Dendritic cell treated with granulocyte-macrophage colony-stimulating factor and Interleukin-4, amounts not matched to agents 40 ng/mL and 50 ng/mL, for 4 days (primary cell): ENCODE results near the gene GUCA1A.
"Not testable (repeated sequence)": the region's sequence is repeated elsewhere in the genome, so short reads cannot be mapped to it uniquely, and the experiment has no call there.

Source experiments
- H3K27ac Mint-ChIP-seq: one replicate; pipeline ENCODE4 v1.8.0; 2022; ENCODE audit warnings: mild to moderate bottlenecking, mixed read lengths
- H3K27me3 Mint-ChIP-seq: one replicate; pipeline ENCODE4 v1.8.0; 2022; ENCODE audit warnings: mild to moderate bottlenecking, mixed read lengths
- H3K36me3 Mint-ChIP-seq: one replicate; pipeline ENCODE4 v1.8.0; 2022; ENCODE audit warnings: low read depth, mixed read lengths
- H3K4me1 Mint-ChIP-seq: one replicate; pipeline ENCODE4 v1.8.0; 2022; ENCODE audit warnings: low read depth, mixed read lengths
- H3K4me3 Mint-ChIP-seq: one replicate; pipeline ENCODE4 v1.8.0; 2022; ENCODE audit warnings: mild to moderate bottlenecking, moderate library complexity, mixed read lengths
- H3K9me3 Mint-ChIP-seq: one replicate; pipeline ENCODE4 v1.8.0; 2022; ENCODE audit warnings: mixed read lengths
- intact Hi-C: fragments of 100-400 bp; cut with micrococcal nuclease; formaldehyde crosslinking; loops from one replicate; pipeline ENCODE4 v1.15.0; 2022

Gene GUCA1A

DNA sequence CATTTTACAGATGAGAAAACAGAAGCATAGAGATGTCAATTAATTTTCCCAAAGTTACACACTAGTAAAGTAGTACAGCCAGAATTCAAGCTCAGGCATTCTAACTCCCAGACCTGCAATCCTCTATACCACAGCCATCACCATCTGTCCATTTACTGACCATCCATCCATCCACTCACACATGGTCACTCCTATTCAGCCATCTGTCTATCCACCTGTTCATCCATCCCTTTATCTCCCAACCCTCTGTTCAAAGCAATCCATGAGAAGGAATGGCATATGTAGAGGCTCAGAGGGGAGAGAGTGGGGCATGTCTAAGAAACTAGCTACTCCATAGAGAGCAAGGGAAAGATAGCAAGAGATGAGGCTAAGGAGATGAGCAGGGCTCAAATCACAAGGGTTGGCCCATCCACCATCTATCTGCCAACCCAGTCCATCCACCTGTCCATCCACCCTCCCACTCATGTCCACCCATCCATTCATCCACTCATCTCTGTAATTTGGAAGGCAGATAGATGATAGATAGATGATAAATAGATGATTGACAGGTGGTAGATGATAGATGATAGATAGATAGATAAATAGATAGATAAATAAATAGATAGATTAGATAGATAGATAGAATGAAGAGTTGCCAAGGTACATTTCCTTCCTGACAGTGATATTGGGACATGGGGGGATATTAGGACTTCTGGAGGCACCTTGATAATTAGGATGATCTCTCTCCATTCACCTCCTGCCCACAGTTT is 18.5 kb upstream of the GUCA1A start:
- Mint-ChIP-seq H3K27ac (no peak overlapping the region), H3K4me1 (no peaks in the 10 kb centered on the region), H3K27me3 (peaks cover 6% of the 10 kb centered on the region), H3K9me3 (no peaks in the 10 kb centered on the region), H3K36me3 (no peaks in the 10 kb centered on the region), H3K4me3 (no peak overlapping the region)
- intact Hi-C loops, result no loop called here

DNA sequence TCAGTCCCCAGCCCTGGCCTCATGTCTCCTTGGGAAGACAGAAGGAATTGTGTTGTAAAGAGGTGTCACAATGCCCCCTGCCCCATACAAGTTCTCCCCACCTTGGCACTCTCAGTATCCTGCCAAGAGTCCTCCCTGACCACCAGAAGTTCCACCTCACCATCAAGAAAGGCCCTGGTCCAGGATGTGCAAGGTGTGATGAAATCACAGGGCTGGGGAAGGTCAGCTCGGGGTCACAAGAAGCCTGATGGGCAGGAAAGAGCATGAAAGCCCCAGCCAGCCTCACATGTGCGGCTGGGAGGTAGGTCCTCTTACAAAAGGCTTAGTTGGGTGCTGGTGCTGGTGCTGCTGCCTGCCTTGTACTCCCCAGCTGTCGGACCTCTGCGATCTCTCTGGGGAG is 17.9 kb upstream of the GUCA1A start:
- H3K4me1 Mint-ChIP-seq, result no peaks in the 10 kb centered on the region
- H3K36me3 Mint-ChIP-seq, result no peaks in the 10 kb centered on the region
- intact Hi-C loops, result no loop called here

DNA sequence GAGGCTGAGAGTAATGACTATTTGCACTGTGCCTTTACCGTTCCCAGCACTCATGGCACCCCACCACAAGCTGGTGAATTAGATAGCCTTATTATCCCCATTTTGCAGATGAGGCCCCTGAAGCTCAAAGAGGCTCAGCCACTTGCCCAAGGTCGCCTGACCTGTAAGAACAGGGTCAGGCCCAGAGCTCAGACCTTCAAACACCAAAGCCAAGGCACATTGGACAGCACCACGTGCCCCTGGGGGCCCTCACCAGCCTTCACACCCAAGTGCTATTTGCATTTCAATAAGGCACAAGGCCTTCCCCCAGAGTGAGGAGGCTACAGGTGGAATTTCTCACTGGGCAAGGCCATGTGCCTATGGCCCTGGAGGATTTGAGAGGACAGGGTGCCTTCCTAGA is 16.5 kb upstream of the GUCA1A start:
- peaks cover 19% of the 10 kb centered on the region for H3K27me3 Mint-ChIP-seq
- intact Hi-C loops, result no loop called here
- H3K4me1 Mint-ChIP-seq, result no peaks in the 10 kb centered on the region
- no peaks in the 10 kb centered on the region for H3K36me3 Mint-ChIP-seq
- H3K9me3 Mint-ChIP-seq, result no peaks in the 10 kb centered on the region
- no peak overlapping the region for H3K4me3 Mint-ChIP-seq
- H3K27ac Mint-ChIP-seq, result no peak overlapping the region

More for the DNA sequence above, 17.9 kb upstream of the GUCA1A start:
- H3K4me3 Mint-ChIP-seq, result no peak overlapping the region
- no peaks in the 10 kb centered on the region for H3K9me3 Mint-ChIP-seq
- H3K27me3 Mint-ChIP-seq, result peaks cover 7% of the 10 kb centered on the region
- no peak overlapping the region for H3K27ac Mint-ChIP-seq

DNA sequence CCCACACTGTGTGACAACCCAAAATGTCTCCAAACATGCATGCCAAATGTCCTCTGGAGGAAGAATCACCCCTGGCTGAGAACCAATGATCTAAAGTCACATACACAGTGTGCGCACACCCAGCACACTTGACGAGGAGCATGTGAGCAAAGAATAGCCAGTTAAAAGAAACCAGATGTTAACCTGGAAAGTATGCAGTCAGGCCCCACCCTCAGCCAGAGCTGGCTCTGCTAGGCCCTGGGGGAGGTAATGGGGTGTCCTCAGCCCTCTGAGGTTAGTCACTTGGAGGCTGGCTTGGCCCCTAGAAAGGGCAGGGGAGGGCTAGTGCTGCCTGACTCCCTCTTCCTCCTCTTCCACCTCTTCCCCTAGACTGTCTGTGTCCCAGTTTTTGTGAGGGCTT is 15.2 kb upstream of the GUCA1A start:
- Mint-ChIP-seq H3K36me3 (no peaks in the 10 kb centered on the region), H3K9me3 (no peaks in the 10 kb centered on the region), H3K27ac (no peak overlapping the region), H3K4me1 (no peaks in the 10 kb centered on the region), H3K27me3 (peaks cover 23% of the 10 kb centered on the region), H3K4me3 (no peak overlapping the region)
- intact Hi-C loops, result no loop called here

DNA sequence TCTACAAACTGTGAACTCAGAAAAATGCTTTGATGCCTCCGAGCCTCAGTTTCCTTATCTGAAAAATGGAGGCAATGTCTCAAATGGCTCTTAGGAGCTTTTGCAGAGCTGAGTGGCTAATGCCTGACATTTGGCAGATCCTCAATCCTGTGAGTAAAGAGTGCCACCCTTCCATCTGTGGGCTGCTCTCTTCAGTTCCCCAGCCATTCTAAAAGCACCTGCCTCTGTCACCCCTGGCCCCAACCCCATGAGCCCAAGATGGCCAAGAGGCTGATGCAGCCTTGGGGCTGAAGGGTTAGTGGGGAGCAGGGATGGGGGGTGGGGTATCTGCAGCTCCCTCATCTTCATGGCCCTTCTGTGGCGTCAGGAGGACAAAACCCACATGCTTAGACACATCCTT is 14.5 kb upstream of the GUCA1A start:
- Mint-ChIP-seq H3K4me1 (no peaks in the 10 kb centered on the region), H3K27me3 (peaks cover 21% of the 10 kb centered on the region), H3K4me3 (no peak overlapping the region), H3K27ac (no peak overlapping the region), H3K9me3 (no peaks in the 10 kb centered on the region), H3K36me3 (no peaks in the 10 kb centered on the region)
- intact Hi-C loops, result no loop called here

DNA sequence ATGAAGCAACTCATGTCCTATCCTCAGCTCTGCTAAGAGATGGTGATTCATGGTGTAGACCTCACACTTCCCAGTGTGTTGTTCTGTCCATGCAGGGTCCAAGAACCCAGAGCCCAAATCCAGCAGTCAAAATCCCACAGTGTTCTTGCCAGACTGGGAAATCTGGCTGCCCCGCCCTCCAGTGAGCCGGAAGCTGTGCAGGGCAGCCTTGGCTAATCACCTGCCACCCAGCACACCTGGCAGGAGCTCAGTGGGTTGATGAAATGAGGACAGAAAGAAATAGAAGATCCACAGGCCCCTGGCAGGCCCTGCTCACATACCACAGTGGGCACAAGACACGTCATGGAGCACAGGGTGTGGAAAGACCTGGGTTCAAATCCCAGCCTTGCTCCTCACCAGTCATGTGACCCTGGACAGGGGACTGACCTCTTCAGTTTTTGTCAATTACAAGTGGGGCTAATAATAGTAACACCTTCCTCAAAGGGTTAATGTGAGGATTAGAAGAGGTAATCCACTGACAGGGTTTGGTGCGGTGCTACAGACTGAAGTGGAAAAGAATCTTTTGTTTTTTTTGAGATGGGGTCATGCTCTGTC is 13.6 kb upstream of the GUCA1A start:
- Mint-ChIP-seq H3K27me3 (peaks cover 18% of the 10 kb centered on the region), H3K36me3 (no peaks in the 10 kb centered on the region), H3K27ac (no peak overlapping the region), H3K4me1 (peaks cover 5% of the 10 kb centered on the region), H3K4me3 (no peak overlapping the region), H3K9me3 (no peaks in the 10 kb centered on the region)
- intact Hi-C loops, result no loop called here

DNA sequence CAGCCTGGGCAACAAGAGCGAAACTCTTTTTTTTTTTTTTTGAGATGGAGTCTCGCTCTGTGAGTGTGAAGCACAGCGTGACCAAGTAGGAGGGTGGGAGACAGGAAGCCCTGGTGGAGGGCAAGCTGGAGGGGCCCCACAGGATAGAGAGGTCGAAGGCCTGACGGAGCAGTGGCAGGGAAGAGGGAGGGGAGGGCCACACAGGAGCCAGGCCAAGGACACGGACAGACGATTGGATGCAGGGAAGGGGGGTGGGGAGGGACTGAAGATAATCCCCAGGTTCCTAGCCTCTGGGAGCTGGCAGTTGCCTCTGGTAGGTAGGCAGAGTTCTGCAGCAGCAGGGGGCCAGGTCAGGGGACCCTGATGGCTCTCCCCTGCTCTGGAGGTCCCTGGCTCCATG is 10.8 kb upstream of the GUCA1A start:
- no peaks in the 10 kb centered on the region for H3K36me3 Mint-ChIP-seq

DNA sequence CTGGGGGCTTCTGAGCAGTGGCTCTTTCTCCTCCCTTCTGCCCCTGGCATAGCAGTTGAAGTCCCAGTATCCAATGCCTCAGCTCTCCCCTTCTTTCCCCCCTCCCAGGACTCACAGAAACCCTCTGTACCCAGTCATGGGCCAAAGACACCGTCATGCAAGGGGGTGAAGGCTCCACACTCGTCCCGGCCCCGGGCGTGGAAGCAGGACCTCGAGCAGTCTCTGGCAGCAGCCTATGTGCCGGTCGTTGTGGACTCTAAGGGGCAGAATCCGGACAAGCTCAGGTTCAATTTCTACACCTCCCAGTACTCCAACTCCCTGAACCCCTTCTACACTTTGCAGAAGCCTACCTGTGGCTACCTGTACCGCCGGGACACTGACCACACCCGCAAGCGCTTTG is 10.4 kb upstream of the GUCA1A start:
- peaks cover 18% of the 10 kb centered on the region for H3K27me3 Mint-ChIP-seq
- intact Hi-C loops, result no loop called here
- H3K27ac Mint-ChIP-seq, result no peak overlapping the region

More for the DNA sequence above, 10.8 kb upstream of the GUCA1A start:
- Mint-ChIP-seq H3K4me1 (peaks cover 9% of the 10 kb centered on the region), H3K4me3 (no peak overlapping the region), H3K27ac (no peak overlapping the region), H3K9me3 (no peaks in the 10 kb centered on the region), H3K27me3 (peaks cover 18% of the 10 kb centered on the region)
- intact Hi-C loops, result no loop called here

DNA sequence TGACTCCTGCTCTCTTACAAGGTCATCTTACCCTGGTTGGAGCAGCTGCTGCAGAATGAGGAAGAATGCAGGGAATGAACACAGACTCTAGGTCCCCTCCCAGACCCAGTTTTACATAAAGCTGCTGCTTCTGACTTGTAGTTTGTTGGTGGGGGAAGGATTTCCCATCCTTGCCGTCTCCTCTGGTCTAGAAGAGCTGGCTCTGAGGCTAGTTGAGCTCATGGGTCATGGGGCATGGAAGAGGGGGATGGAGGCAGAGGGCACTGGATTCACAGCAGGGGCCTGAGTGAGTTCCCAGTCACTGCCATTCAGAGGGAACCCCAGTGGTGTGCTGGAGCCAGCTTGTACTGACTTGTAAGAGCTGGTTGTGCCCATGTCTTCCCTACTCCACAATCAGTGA is 9.2 kb upstream of the GUCA1A start:
- no peak overlapping the region for H3K27ac Mint-ChIP-seq
- no peaks in the 10 kb centered on the region for H3K9me3 Mint-ChIP-seq
- H3K36me3 Mint-ChIP-seq, result no peaks in the 10 kb centered on the region
- peaks cover 25% of the 10 kb centered on the region for H3K27me3 Mint-ChIP-seq
- H3K4me1 Mint-ChIP-seq, result peaks cover 9% of the 10 kb centered on the region
- H3K4me3 Mint-ChIP-seq, result no peak overlapping the region
- intact Hi-C loops, result no loop called here

More for the DNA sequence above, 10.4 kb upstream of the GUCA1A start:
- no peaks in the 10 kb centered on the region for H3K9me3 Mint-ChIP-seq
- no peak overlapping the region for H3K4me3 Mint-ChIP-seq
- H3K36me3 Mint-ChIP-seq, result no peaks in the 10 kb centered on the region
- peaks cover 9% of the 10 kb centered on the region for H3K4me1 Mint-ChIP-seq

DNA sequence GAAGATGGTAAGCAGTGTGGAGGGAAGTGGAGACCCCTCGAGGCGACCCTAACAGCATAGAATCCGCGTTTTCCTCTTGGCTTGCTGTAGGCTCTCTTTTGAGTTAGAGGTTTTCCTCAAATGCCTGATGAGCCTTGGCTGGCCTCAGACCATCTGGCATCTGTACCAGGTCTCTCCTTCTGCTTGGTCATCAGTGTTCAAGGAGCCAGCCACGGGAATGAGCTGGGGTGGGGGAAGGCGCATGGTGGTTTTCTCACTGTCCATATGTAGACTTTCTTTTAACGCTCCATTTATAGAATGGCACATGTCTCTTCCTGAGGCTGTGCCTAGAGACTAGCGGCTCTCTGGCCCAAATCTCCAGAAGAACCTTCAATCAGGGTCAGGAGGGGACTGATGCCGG is 8.1 kb upstream of the GUCA1A start:
- Mint-ChIP-seq H3K27me3 (peaks cover 25% of the 10 kb centered on the region), H3K4me1 (peaks cover 9% of the 10 kb centered on the region), H3K27ac (no peak overlapping the region)

DNA sequence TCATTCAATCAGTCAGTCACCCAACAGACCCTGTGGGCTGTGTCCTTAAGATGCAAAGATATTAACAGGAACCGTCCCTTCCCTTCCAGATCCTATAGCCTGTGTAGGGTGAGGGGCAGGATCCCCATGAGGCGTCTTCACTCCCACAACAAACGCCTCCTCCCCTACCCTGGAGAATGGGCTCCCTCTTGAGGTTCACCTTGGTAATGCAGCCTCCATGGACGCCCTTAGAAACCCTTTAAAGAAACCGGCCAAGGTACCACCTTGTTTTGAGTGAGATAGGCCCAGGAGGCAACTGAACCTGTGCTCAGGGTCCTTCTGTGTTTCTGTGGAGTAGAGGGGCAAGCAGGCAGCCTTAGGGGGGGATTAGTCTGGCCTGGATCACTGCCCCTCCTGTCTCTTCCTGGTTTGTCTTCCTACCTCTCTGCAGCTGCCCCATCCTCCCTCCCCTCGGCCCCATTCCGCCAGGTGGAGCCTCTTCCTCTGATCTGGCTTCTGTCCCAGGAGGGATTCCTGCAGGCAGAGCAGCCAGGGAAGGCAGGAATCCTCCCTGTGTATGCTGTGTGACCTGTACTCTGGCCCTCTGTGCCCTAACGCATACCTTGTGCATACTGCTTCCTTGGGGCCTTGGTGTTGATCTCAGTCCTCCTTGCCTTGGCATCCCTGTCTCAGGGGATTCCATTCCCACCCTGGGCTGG is 6.6 kb upstream of the GUCA1A start:
- no peaks in the 10 kb centered on the region for H3K36me3 Mint-ChIP-seq
- no peak overlapping the region for H3K4me3 Mint-ChIP-seq
- no peak overlapping the region for H3K27ac Mint-ChIP-seq
- H3K27me3 Mint-ChIP-seq, result peaks cover 12% of the 10 kb centered on the region
- intact Hi-C loops, result loop anchor here (1.0 kb wide), 1 partner anchor 91 kb away; no protein-coding TSS in a partner anchor
- no peaks in the 10 kb centered on the region for H3K9me3 Mint-ChIP-seq
- H3K4me1 Mint-ChIP-seq, result peaks cover 9% of the 10 kb centered on the region

More for the DNA sequence above, 8.1 kb upstream of the GUCA1A start:
- intact Hi-C loops, result no loop called here
- H3K9me3 Mint-ChIP-seq, result no peaks in the 10 kb centered on the region
- no peaks in the 10 kb centered on the region for H3K36me3 Mint-ChIP-seq
- H3K4me3 Mint-ChIP-seq, result no peak overlapping the region

DNA sequence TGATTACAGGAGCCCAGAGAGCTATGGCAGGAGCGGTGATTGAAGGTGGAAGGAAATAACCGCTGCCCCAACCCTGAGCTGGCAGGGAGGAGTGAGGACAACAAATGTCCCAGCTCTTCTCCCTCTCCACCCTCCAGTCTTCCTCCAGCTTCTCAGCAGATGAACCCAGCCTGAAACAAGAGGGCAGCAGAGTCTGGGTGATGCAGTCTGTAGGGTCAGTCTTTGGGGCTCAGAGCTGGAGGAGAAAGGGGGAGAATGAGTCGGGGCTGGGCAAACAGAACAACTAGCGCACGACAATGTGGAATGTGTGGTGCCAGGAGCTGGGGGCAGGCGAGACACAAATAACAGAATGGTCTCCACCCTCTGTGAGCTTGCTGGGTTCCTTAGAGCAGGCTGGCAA is 4.5 kb upstream of the GUCA1A start:
- peaks cover 6% of the 10 kb centered on the region for H3K27me3 Mint-ChIP-seq

DNA sequence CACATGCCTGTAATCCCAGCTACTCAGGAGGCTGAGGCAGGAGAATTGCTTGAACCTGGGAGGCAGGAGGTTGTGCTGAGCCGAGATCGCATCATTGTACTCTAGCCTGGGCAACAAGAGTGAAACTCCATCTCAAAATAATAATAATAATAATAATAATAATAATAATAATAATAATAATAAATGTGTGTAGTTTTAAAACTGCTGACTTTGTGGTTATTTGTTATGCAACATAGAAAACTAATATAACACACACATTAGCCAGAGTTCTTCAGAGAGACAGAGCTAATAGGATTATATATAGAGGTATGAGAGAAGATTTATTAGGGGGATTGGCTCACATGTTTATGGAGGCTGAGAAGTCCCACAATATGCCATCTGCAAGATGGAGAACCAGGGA is 3.4 kb upstream of the GUCA1A start:
- H3K4me1 Mint-ChIP-seq, intact Hi-C loops, H3K27ac Mint-ChIP-seq, H3K4me3 Mint-ChIP-seq, H3K9me3 Mint-ChIP-seq, H3K36me3 Mint-ChIP-seq, H3K27me3 Mint-ChIP-seq: not testable (repeated sequence)

More for the DNA sequence above, 4.5 kb upstream of the GUCA1A start:
- Mint-ChIP-seq H3K9me3 (no peaks in the 10 kb centered on the region), H3K4me1 (peaks cover 9% of the 10 kb centered on the region), H3K36me3 (no peaks in the 10 kb centered on the region), H3K27ac (no peak overlapping the region), H3K4me3 (no peak overlapping the region)
- intact Hi-C loops, result no loop called here

DNA sequence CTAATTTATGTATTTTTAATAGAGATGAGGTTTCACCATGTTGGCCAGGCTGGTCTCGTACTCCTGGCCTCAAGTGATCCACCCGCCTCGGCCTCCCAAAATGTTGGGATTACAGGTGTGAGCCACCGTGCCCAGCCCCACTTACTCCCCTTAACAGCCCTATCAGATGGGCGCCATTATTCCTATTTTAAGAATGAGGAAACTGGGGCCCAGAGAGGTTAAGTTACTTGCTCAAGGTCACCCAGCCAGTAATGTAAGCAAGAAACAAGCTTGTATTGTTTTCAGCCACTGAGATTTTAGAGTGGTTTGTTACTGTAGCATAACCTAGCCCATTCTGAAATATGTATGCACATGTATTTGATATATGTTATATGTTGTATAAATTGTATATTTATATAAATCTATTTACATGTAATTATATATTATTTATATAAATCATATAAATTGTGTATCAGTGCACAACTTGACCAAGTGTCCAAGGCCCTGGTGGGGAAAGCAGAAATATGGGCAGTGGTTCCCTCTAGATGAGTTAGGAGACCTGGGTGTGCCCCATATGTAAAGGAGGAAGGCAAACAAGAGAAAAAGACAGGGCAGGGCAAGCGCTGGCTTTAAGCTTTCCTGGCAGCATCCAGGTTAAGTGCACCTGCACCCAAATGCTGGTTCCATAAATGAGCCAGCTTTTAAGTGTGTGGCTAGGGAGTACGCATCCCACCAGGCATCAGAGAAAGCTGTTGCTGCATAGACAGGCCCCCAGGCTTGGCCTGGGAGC is 1.2 kb upstream of the GUCA1A start:
- peaks cover 11% of the 10 kb centered on the region for H3K27me3 Mint-ChIP-seq
- H3K4me1 Mint-ChIP-seq, result no peaks in the 10 kb centered on the region
- intact Hi-C loops, result no loop called here
- no peaks in the 10 kb centered on the region for H3K36me3 Mint-ChIP-seq
- H3K4me3 Mint-ChIP-seq, result no peak overlapping the region
- no peaks in the 10 kb centered on the region for H3K9me3 Mint-ChIP-seq
- no peak overlapping the region for H3K27ac Mint-ChIP-seq
